IMR-90 (cell line): ENCODE measurements around the gene THAP2. TPM values are rescaled to one million over a fixed set of nuclear protein-coding genes. Genes with fewer than 3 reads are reported as not detected.

Experiments used
- ATAC-seq: fragments of 200-7000 bp; cut with Tn5 transposase; 2 replicates; pipeline ENCODE4 v1.9.1; 2020; ENCODE audit warnings: low read depth, mild to moderate bottlenecking, moderate library complexity
- BruUV-seq: library from RNA; stranded (reverse); fragments of 400-500 nt; replicated peaks from 2 replicates; lab custom pipeline; 2021; lab: Mats Ljungman, UMichigan
- CTCF ChIA-PET: fragments of 300-600 bp; formaldehyde crosslinking; extraction: SDS; loops from one replicate; lab custom pipeline; 2021; ENCODE audit warnings: antibody characterized with exemption; lab: Yijun Ruan, JAX
- POLR2A ChIA-PET: fragments of 300-600 bp; sonication (Branson Sonifier 250); formaldehyde crosslinking; loops from one replicate; lab custom pipeline; 2022; ENCODE audit warnings: antibody characterized with exemption; ENCODE audit not compliant: unreplicated experiment; lab: Charles Lee
- DNase-seq: peaks from one replicate; pipeline ENCODE4 v3.0.0; 2013
- H2AFZ ChIP-seq: replicated peaks from 2 replicates; pipeline ENCODE3; 2013; ENCODE audit warnings: low read length, mild to moderate bottlenecking; ENCODE audit not compliant: poor library complexity
- H2AK5ac ChIP-seq: 2 replicates; pipeline ENCODE4 v1.6.1; 2013; ENCODE audit warnings: low read depth, low read length, inconsistent platforms
- H2AK9ac ChIP-seq: replicated peaks from 2 replicates; pipeline ENCODE3; 2013; ENCODE audit warnings: mild to moderate bottlenecking, low read depth, low read length, moderate library complexity; ENCODE audit not compliant: poor library complexity
- H2BK120ac ChIP-seq: 2 replicates; pipeline ENCODE4 v1.6.1; 2013; ENCODE audit warnings: low read depth, low read length, inconsistent platforms
- H2BK15ac ChIP-seq: 3 replicates; pipeline ENCODE4 v1.6.1; 2013; ENCODE audit warnings: low read depth, low read length, inconsistent platforms
- H2BK20ac ChIP-seq: 2 replicates; pipeline ENCODE4 v1.6.1; 2013; ENCODE audit warnings: low read depth, mild to moderate bottlenecking, inconsistent platforms, low read length, moderate library complexity
- H2BK5ac ChIP-seq: 2 replicates; pipeline ENCODE4 v1.6.1; 2013; ENCODE audit warnings: mild to moderate bottlenecking, low read depth, low read length, inconsistent platforms; ENCODE audit not compliant: poor library complexity, severe bottlenecking
- H3K14ac ChIP-seq: replicated peaks from 2 replicates; pipeline ENCODE4 v1.6.1; 2013; ENCODE audit warnings: low read depth, low read length, inconsistent platforms
- H3K18ac ChIP-seq: 2 replicates; pipeline ENCODE4 v1.6.1; 2013; ENCODE audit warnings: low read depth, low read length, control low read depth
- H3K23ac ChIP-seq: 2 replicates; pipeline ENCODE4 v1.6.1; 2013; ENCODE audit warnings: low read depth, low read length, inconsistent platforms
- H3K27ac ChIP-seq: 2 replicates; pipeline ENCODE4 v1.5.1; 2013; ENCODE audit warnings: mild to moderate bottlenecking, control low read depth, low read length; ENCODE audit not compliant: insufficient read depth
- H3K27me3 ChIP-seq: 2 replicates; pipeline ENCODE4 v1.6.1; 2013; ENCODE audit warnings: low read length; ENCODE audit not compliant: control insufficient read depth, insufficient read depth
- H3K36me3 ChIP-seq: 2 replicates; pipeline ENCODE4 v1.6.1; 2013; ENCODE audit warnings: low read length, mixed read lengths; ENCODE audit not compliant: control insufficient read depth, insufficient read depth
- H3K4ac ChIP-seq: 2 replicates; pipeline ENCODE4 v1.6.1; 2013; ENCODE audit warnings: low read depth, low read length, inconsistent platforms
- H3K4me1 ChIP-seq: 2 replicates; pipeline ENCODE4 v1.6.1; 2013; ENCODE audit warnings: low read length, mixed read lengths; ENCODE audit not compliant: control insufficient read depth, insufficient read depth
- H3K4me2 ChIP-seq: 2 replicates; pipeline ENCODE4 v1.6.1; 2013; ENCODE audit warnings: low read depth, mild to moderate bottlenecking, control low read depth, low read length, moderate library complexity
- H3K4me3 ChIP-seq: 2 replicates; pipeline ENCODE4 v1.5.1; 2013; ENCODE audit warnings: low read depth, mild to moderate bottlenecking, control low read depth, low read length, moderate library complexity; ENCODE audit not compliant: insufficient read depth
- H3K56ac ChIP-seq: 2 replicates; pipeline ENCODE4 v1.6.1; 2013; ENCODE audit warnings: low read length, inconsistent platforms; ENCODE audit not compliant: insufficient read depth; ENCODE audit errors: extremely low read depth
- H3K79me1 ChIP-seq, 2 experiments: 2 replicates each; pipeline ENCODE4 v1.6.1; 2013; ENCODE audit warnings: low read length in 2 of 2, inconsistent platforms in 1 of 2, low read depth in 1 of 2
- H3K9ac ChIP-seq: 2 replicates; pipeline ENCODE4 v1.6.1; 2013; ENCODE audit warnings: low read depth, low read length, control low read depth
- H3K9me1 ChIP-seq: 2 replicates; pipeline ENCODE4 v1.6.1; 2013; ENCODE audit warnings: low read length, inconsistent platforms; ENCODE audit not compliant: insufficient read depth
- H3K9me3 ChIP-seq: 2 replicates; pipeline ENCODE4 v1.6.1; 2013; ENCODE audit warnings: low read length; ENCODE audit not compliant: control insufficient read depth, insufficient read depth
- H4K20me1 ChIP-seq: 2 replicates; pipeline ENCODE4 v1.6.1; 2013; ENCODE audit warnings: low read length, inconsistent platforms; ENCODE audit not compliant: insufficient read depth
- H4K5ac ChIP-seq: 2 replicates; pipeline ENCODE4 v1.6.1; 2013; ENCODE audit warnings: mild to moderate bottlenecking, low read depth, low read length, control low read depth
- H4K8ac ChIP-seq, 2 experiments: 2 replicates each; pipeline ENCODE4 v1.6.1; 2013; ENCODE audit warnings: low read depth in 2 of 2, low read length in 2 of 2, control low read depth in 1 of 2, inconsistent platforms in 1 of 2
- H4K91ac ChIP-seq: 2 replicates; pipeline ENCODE4 v1.6.1; 2013; ENCODE audit warnings: low read depth, low read length, inconsistent platforms; ENCODE audit not compliant: insufficient read depth
- BHLHE40 ChIP-seq: fragments of 150-350 bp; IDR thresholded peaks from 2 replicates; pipeline ENCODE4 v1.6.1; 2016; ENCODE audit warnings: mild to moderate bottlenecking, low read depth, low read length
- CHD1 ChIP-seq: IDR thresholded peaks from 2 replicates; pipeline ENCODE4 v1.6.1; 2012; ENCODE audit warnings: low read depth, low read length, improper control_type of control experiment
- ELK1 ChIP-seq: fragments of 150-350 bp; IDR thresholded peaks from 2 replicates; pipeline ENCODE4 v1.6.1; 2016; ENCODE audit warnings: low read depth, mild to moderate bottlenecking, low read length, moderate library complexity, borderline replicate concordance
- NFE2L2 ChIP-seq: fragments of 150-350 bp; IDR thresholded peaks from 2 replicates; pipeline ENCODE4 v1.6.1; 2016; ENCODE audit warnings: low read depth, mild to moderate bottlenecking, low read length
- POLR2A ChIP-seq: IDR thresholded peaks from 2 replicates; pipeline ENCODE4 v1.6.1; 2012; ENCODE audit warnings: mild to moderate bottlenecking, low read depth, low read length
- RAD21 ChIP-seq: IDR thresholded peaks from 2 replicates; pipeline ENCODE4 v1.6.1; 2012; ENCODE audit warnings: low read length, improper control_type of control experiment
- RFX5 ChIP-seq: IDR thresholded peaks from 2 replicates; pipeline ENCODE4 v1.8.0; 2012; ENCODE audit warnings: low read depth, mild to moderate bottlenecking, low read length, moderate library complexity
- SMC3 ChIP-seq: fragments of 150-350 bp; IDR thresholded peaks from 2 replicates; pipeline ENCODE4 v1.6.1; 2016; ENCODE audit warnings: low read depth, mild to moderate bottlenecking, antibody characterized with exemption, low read length, moderate library complexity
- WGBS, 2 experiments: methylation state at CpG; one replicate each; pipeline versions ENCODE4 v1.1.5 to v1.1.7; 2013; ENCODE audit warnings: missing lambda C conversion rate in 2 of 2; ENCODE audit not compliant: insufficient read length in 1 of 2; ENCODE audit errors: extremely low coverage in 2 of 2; 5-methylcytosine and 5-hydroxymethylcytosine counted together
- dilution Hi-C: fragments of 300-500 bp; cut with HindIII; formaldehyde crosslinking; loops from one replicate; pipeline ENCODE4 v1.14.3; 2018; ENCODE audit warnings: low sequenced_read_pairs; ENCODE audit not compliant: unreplicated experiment
- in situ Hi-C: fragments of 300-500 bp; cut with MboI; formaldehyde crosslinking; loops from 3 replicates; pipeline ENCODE4 v1.14.3; 2019; ENCODE audit warnings: low sequenced_read_pairs, inconsistent platforms, mixed read lengths
- intact Hi-C: fragments of 100-400 bp; cut with micrococcal nuclease; formaldehyde crosslinking; loops from 2 replicates; pipeline ENCODE4 v1.10.0; 2022
- polyA plus RNA-seq, 3 experiments: library from polyadenylated mRNA; depleted of rRNA; stranded (reverse); fragments of >200 nt; gene quantifications; 2 replicates each; pipeline ENCODE4 v1.2.3, GENCODE V29; 2012; ENCODE audit warnings: low replicate concordance in 1 of 3
- total RNA-seq: library from RNA; depleted of rRNA; stranded (reverse); fragments of >200 nt; gene quantifications from 2 replicates; pipeline ENCODE4 v1.2.3, GENCODE V29; 2012
- TF ChIP-seq, protein P1 (sequence below): fragments of 150-350 bp; IDR thresholded peaks from 2 replicates; pipeline ENCODE4 v1.6.1; 2017; ENCODE audit warnings: mild to moderate bottlenecking, antibody characterized with exemption, low read length, low read depth

The THAP2 gene
- total and polyA plus RNA-seq, 2 of the 4 experiments (the other 2 are of a cell fraction), result 1.4 to 2.5 TPM

GRCh38 chr12:71626098-71626497 lies 38.0 kb upstream of the THAP2 start:
- H3K9ac ChIP-seq, result no peak overlapping the region

More at GRCh38 chr12:71626098-71626497, 38.0 kb upstream of the THAP2 start:
- H3K18ac ChIP-seq, result no peak overlapping the region
- H3K36me3 ChIP-seq, result peaks cover 44% of the 10 kb centered on the region
- no peak for DNase-seq
- H2AFZ ChIP-seq, result no peak overlapping the region
- no peak overlapping the region for H3K14ac ChIP-seq
- H3K23ac ChIP-seq, result no peak overlapping the region
- in situ Hi-C loops (no loop called here), intact Hi-C loops (loop anchor here (1.0 kb wide), 1 partner anchor 11 kb away; no protein-coding TSS in a partner anchor), dilution Hi-C loops (no loop called here)
- H3K4ac ChIP-seq, result no peak overlapping the region
- no peak overlapping the region for H2BK120ac ChIP-seq
- H3K4me1 ChIP-seq, result peaks cover 2% of the 10 kb centered on the region; the same call in 1 of the 2 replicates
- no peak overlapping the region for H4K8ac ChIP-seq
- no TSS peak for BruUV-seq
- H3K56ac ChIP-seq, result no peak overlapping the region
- H3K79me1 ChIP-seq, result peaks cover 7 to 18% of the 10 kb centered on the region in 2 experiments
- ChIA-PET CTCF (no interaction called here), POLR2A (no interaction called here)
- no peak overlapping the region for H2AK5ac ChIP-seq
- no peak overlapping the region for H4K91ac ChIP-seq
- H2BK5ac ChIP-seq, result no peak overlapping the region
- WGBS, 2 experiments, result no CpG with 5 or more reads among the region's 5 CpGs
- H4K5ac ChIP-seq, result no peak overlapping the region
- no peak overlapping the region for H3K27ac ChIP-seq
- H3K4me2 ChIP-seq, result no peak overlapping the region
- H4K20me1 ChIP-seq, result peaks cover 8% of the 10 kb centered on the region; the same call in 1 of the 2 replicates
- H3K27me3 ChIP-seq, result no peaks in the 10 kb centered on the region
- no peak overlapping the region for H2BK15ac ChIP-seq
- H3K9me1 ChIP-seq, result no peaks in the 10 kb centered on the region
- H2AK9ac ChIP-seq, result no peak overlapping the region
- H2BK20ac ChIP-seq, result no peak overlapping the region
- H3K9me3 ChIP-seq, result no peaks in the 10 kb centered on the region
- H3K4me3 ChIP-seq, result no peak overlapping the region
- TF ChIP-seq RAD21 (no peak), RFX5 (no peak), POLR2A (no peak), ELK1 (no peak), SMC3 (no peak), CHD1 (no peak), BHLHE40 (no peak), NFE2L2 (no peak)
- TF ChIP-seq, protein P1, sequence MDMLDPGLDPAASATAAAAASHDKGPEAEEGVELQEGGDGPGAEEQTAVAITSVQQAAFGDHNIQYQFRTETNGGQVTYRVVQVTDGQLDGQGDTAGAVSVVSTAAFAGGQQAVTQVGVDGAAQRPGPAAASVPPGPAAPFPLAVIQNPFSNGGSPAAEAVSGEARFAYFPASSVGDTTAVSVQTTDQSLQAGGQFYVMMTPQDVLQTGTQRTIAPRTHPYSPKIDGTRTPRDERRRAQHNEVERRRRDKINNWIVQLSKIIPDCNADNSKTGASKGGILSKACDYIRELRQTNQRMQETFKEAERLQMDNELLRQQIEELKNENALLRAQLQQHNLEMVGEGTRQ, result no peak
- ATAC-seq, result no peak
